H9 (cell line): ENCODE measurements around the gene DNAJB6. TPM values are rescaled to one million over a fixed set of nuclear protein-coding genes. Genes with fewer than 3 reads are reported as not detected.
A peak's percentile ranks its signal among the peaks of the same experiment; 100 is the strongest.

ENCODE experiments used
- DNase-seq: peaks from one replicate; pipeline ENCODE4 v3.0.0-alpha.2; 2017
- H2AFZ ChIP-seq: one replicate; pipeline ENCODE4 v1.6.1; 2013; ENCODE audit warnings: mild to moderate bottlenecking, low read length, control low read depth, moderate library complexity
- H2AK5ac ChIP-seq: 2 replicates; pipeline ENCODE4 v1.6.1; 2013; ENCODE audit warnings: low read length, control low read depth, mixed read lengths; ENCODE audit not compliant: insufficient read length
- H2BK120ac ChIP-seq: one replicate; pipeline ENCODE4 v1.6.1; 2013; ENCODE audit warnings: low read depth, mild to moderate bottlenecking, low read length, control low read depth, inconsistent platforms; ENCODE audit not compliant: poor library complexity, severe bottlenecking
- H2BK12ac ChIP-seq: 2 replicates; pipeline ENCODE4 v1.6.1; 2013; ENCODE audit warnings: low read length, control low read depth, mixed read lengths, low read depth; ENCODE audit not compliant: insufficient read length
- H2BK15ac ChIP-seq: 2 replicates; pipeline ENCODE4 v1.6.1; 2013; ENCODE audit warnings: low read depth, low read length, control low read depth
- H2BK20ac ChIP-seq: one replicate; pipeline ENCODE4 v1.6.1; 2013; ENCODE audit warnings: low read depth, mild to moderate bottlenecking, low read length, control low read depth, inconsistent platforms; ENCODE audit not compliant: poor library complexity, severe bottlenecking
- H2BK5ac ChIP-seq: 2 replicates; pipeline ENCODE4 v1.6.1; 2013; ENCODE audit warnings: low read length, control low read depth, mixed read lengths; ENCODE audit not compliant: insufficient read length
- H3K14ac ChIP-seq: 2 replicates; pipeline ENCODE4 v1.6.1; 2013; ENCODE audit warnings: low read length, control low read depth; ENCODE audit not compliant: insufficient read depth
- H3K18ac ChIP-seq: 2 replicates; pipeline ENCODE4 v1.6.1; 2013; ENCODE audit warnings: low read depth, mild to moderate bottlenecking, mixed read lengths, low read length, control low read depth; ENCODE audit not compliant: insufficient read length
- H3K23ac ChIP-seq: 2 replicates; pipeline ENCODE4 v1.6.1; 2013; ENCODE audit warnings: low read length, control low read depth, mixed read lengths, low read depth; ENCODE audit not compliant: insufficient read length
- H3K23me2 ChIP-seq: 2 replicates; pipeline ENCODE4 v1.6.1; 2013; ENCODE audit warnings: low read depth, mild to moderate bottlenecking, mixed read lengths, low read length, control low read depth; ENCODE audit not compliant: insufficient read length, poor library complexity, severe bottlenecking
- H3K27ac ChIP-seq: 2 replicates; pipeline ENCODE4 v1.5.1; 2013; ENCODE audit warnings: low read length, control low read depth, mixed read lengths, low read depth; ENCODE audit not compliant: insufficient read length
- H3K27me3 ChIP-seq: 2 replicates; pipeline ENCODE4 v1.6.1; 2013; ENCODE audit warnings: low read length, control low read depth, inconsistent platforms; ENCODE audit not compliant: insufficient read depth
- H3K4ac ChIP-seq: 2 replicates; pipeline ENCODE4 v1.6.1; 2013; ENCODE audit warnings: low read depth, mild to moderate bottlenecking, control low read depth, inconsistent platforms, low read length, moderate library complexity
- H3K4me1 ChIP-seq: 2 replicates; pipeline ENCODE4 v1.6.1; 2013; ENCODE audit warnings: low read length, control low read depth, inconsistent platforms; ENCODE audit not compliant: insufficient read depth
- H3K4me2 ChIP-seq: 2 replicates; pipeline ENCODE4 v1.6.1; 2013; ENCODE audit warnings: low read length, control low read depth, mixed read lengths; ENCODE audit not compliant: insufficient read length, insufficient read depth
- H3K56ac ChIP-seq: 2 replicates; pipeline ENCODE4 v1.6.1; 2013; ENCODE audit warnings: low read depth, mild to moderate bottlenecking, mixed read lengths, low read length, control low read depth; ENCODE audit not compliant: insufficient read length
- H3K79me1 ChIP-seq: 2 replicates; pipeline ENCODE4 v1.6.1; 2013; ENCODE audit warnings: low read depth, mild to moderate bottlenecking, moderate library complexity, low read length, control low read depth, inconsistent platforms; ENCODE audit not compliant: insufficient read depth, poor library complexity, severe bottlenecking
- H3K79me2 ChIP-seq: 2 replicates; pipeline ENCODE4 v1.6.1; 2013; ENCODE audit warnings: low read length, control low read depth, inconsistent platforms; ENCODE audit not compliant: insufficient read depth
- H3K9ac ChIP-seq: 2 replicates; pipeline ENCODE4 v1.6.1; 2013; ENCODE audit warnings: low read length, control low read depth, mixed read lengths; ENCODE audit not compliant: insufficient read length; ENCODE audit errors: extremely low read depth
- H3K9me3 ChIP-seq: one replicate; pipeline ENCODE4 v1.6.1; 2013; ENCODE audit warnings: low read depth, low read length, inconsistent platforms; ENCODE audit not compliant: control insufficient read depth
- H3T11ph ChIP-seq: one replicate; pipeline ENCODE4 v1.6.1; 2013; ENCODE audit warnings: mild to moderate bottlenecking, low read length, control low read depth, inconsistent platforms
- H4K20me1 ChIP-seq: one replicate; pipeline ENCODE4 v1.6.1; 2013; ENCODE audit not compliant: control insufficient read depth, insufficient read length, insufficient read depth
- H4K5ac ChIP-seq: 2 replicates; pipeline ENCODE4 v1.6.1; 2013; ENCODE audit warnings: low read depth, mild to moderate bottlenecking, mixed read lengths, low read length, control low read depth; ENCODE audit not compliant: insufficient read length
- H4K8ac ChIP-seq: replicated peaks from 2 replicates; pipeline ENCODE4 v1.6.1; 2013; ENCODE audit warnings: low read length, control low read depth, mixed read lengths, low read depth; ENCODE audit not compliant: insufficient read length
- H4K91ac ChIP-seq: 2 replicates; pipeline ENCODE4 v1.6.1; 2013; ENCODE audit warnings: low read depth, mild to moderate bottlenecking, moderate library complexity, mixed read lengths, low read length, control low read depth; ENCODE audit not compliant: insufficient read length
- H3K27ac Mint-ChIP-seq, 3 experiments: 2 replicates in 2 of 3; 3 replicates in 1 of 3; pipeline ENCODE4 v1.8.0; 2020 to 2021; ENCODE audit warnings: mixed read lengths in 3 of 3, mild to moderate bottlenecking in 1 of 3, moderate library complexity in 1 of 3
- H3K27me3 Mint-ChIP-seq: 2 replicates; pipeline ENCODE4 v1.8.0; 2021; ENCODE audit warnings: low read depth, mild to moderate bottlenecking, moderate library complexity, mixed read lengths
- H3K36me3 Mint-ChIP-seq, 3 experiments: 2 replicates in 2 of 3; 3 replicates in 1 of 3; pipeline ENCODE4 v1.8.0; 2020 to 2021; ENCODE audit warnings: low read depth in 3 of 3, mixed read lengths in 3 of 3; ENCODE audit not compliant: insufficient read depth in 1 of 3
- H3K4me1 Mint-ChIP-seq, 2 experiments: 2 replicates each; pipeline ENCODE4 v1.8.0; 2020; ENCODE audit warnings: mixed read lengths in 2 of 2
- H3K4me3 Mint-ChIP-seq, 2 experiments: 2 replicates in 1 of 2; 3 replicates in 1 of 2; pipeline ENCODE4 v1.8.0; 2020 to 2021; ENCODE audit warnings: mild to moderate bottlenecking in 2 of 2, mixed read lengths in 2 of 2, moderate library complexity in 1 of 2
- H3K9me3 Mint-ChIP-seq, 2 experiments: 2 replicates in 1 of 2; 3 replicates in 1 of 2; pipeline ENCODE4 v1.8.0; 2020; ENCODE audit warnings: mild to moderate bottlenecking in 2 of 2, mixed read lengths in 2 of 2, moderate library complexity in 1 of 2
- CTCF ChIP-seq: fragments of 200-600 bp; sonication (generic); conservative IDR thresholded peaks from 3 replicates; pipeline ENCODE4 v1.8.0; 2021; ENCODE audit warnings: antibody characterized with exemption, mild to moderate bottlenecking
- WGBS: extraction: QIAGEN DNeasy Blood & Tissue Kit; methylation state at CpG from one replicate; pipeline ENCODE4 v1.1.7; 2013; ENCODE audit warnings: missing lambda C conversion rate, low lambda C conversion rate, mixed read lengths; ENCODE audit not compliant: insufficient read length; ENCODE audit errors: extremely low coverage; 5-methylcytosine and 5-hydroxymethylcytosine counted together
- total RNA-seq: library from RNA; stranded (reverse); gene quantifications from 2 replicates; pipeline ENCODE4 v1.2.1, GENCODE V29; 2021

Gene DNAJB6
- total RNA-seq, 1 experiment from 2014 or later = 215 TPM

DNA sequence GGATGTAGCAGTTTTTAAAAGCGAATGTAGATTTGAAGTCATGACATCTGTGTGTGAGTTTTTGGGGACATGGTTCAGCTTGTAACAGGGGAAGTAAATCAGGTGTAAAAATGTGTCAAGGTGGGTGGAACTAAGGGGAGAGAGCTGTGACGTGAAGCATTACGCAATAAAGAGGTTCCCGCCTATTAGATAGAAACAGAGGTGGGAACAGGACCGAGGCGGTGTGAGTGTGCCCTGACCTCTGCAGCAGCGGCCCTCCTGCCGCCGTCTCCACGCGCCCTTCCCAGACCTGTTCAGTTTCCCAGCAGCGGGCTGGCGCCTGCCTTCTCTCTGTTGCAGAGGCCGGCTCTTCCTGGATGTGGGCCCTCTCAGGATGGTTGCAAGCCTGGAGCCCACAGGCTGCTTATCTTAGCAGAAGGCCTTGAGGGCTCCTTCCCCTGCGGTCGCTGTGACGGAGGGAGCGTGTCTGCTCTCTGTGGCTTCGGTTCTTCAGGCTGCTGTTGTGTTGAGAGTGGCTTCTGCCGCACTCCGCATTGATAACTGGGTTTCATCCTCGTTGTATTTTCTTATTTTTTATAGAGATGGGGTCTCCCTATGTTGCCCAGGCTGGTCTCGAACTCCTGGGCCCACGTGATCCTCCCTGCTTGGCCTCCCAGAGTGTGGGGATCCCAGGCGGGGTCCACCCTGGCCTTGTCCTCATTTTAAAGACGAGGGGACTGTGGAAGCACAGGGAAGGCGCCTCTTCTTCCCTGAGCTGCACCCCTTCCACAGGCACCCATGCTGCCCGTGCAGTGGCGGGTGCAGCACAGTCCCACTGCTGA lies 65.0 kb downstream of the DNAJB6 start:
- H3K23me2 ChIP-seq = no peaks in the 10 kb centered on the region
- H3T11ph ChIP-seq = no peak overlapping the region
- H4K20me1 ChIP-seq = no peaks in the 10 kb centered on the region
- Mint-ChIP-seq H3K4me1 (peaks cover 8 to 10% of the 10 kb centered on the region in 2 experiments), H3K36me3 (peaks cover 28 to 63% (median 44%) of the 10 kb centered on the region in 3 experiments), H3K9me3 (no peaks in the 10 kb centered on the region), H3K27me3 (no peaks in the 10 kb centered on the region), H3K4me3 (no peak overlapping the region; a peak in 1 of 5 replicates), H3K27ac (peak overlapping the region in 2 of 3 experiments; percentile 15 to 59; a peak in 2 of 7 replicates)
- no peak overlapping the region for H2AFZ ChIP-seq
- H3K23ac ChIP-seq = no peak overlapping the region
- no peak overlapping the region for H4K5ac ChIP-seq
- no peak for TF ChIP-seq CTCF
- H2BK120ac ChIP-seq = no peak overlapping the region
- no peaks in the 10 kb centered on the region for H3K27me3 ChIP-seq
- H3K18ac ChIP-seq = no peak overlapping the region
- no peak overlapping the region for H2BK20ac ChIP-seq
- no peak overlapping the region for H2BK15ac ChIP-seq
- H3K4me1 ChIP-seq = no peaks in the 10 kb centered on the region
- H3K4ac ChIP-seq = no peak overlapping the region
- no peak overlapping the region for H4K8ac ChIP-seq
- H3K9ac ChIP-seq = no peak overlapping the region
- H2BK12ac ChIP-seq = no peak overlapping the region
- H3K4me2 ChIP-seq = no peak overlapping the region
- H3K79me2 ChIP-seq = peaks cover 8% of the 10 kb centered on the region; the same call in 1 of the 2 replicates
- H3K27ac ChIP-seq = no peak overlapping the region
- peaks cover 6% of the 10 kb centered on the region for H3K79me1 ChIP-seq
- no peak overlapping the region for H2AK5ac ChIP-seq
- H4K91ac ChIP-seq = no peak overlapping the region
- H3K14ac ChIP-seq = no peak overlapping the region
- DNase-seq = no peak
- no CpG with 5 or more reads among the region's 29 CpGs for WGBS
- H3K9me3 ChIP-seq = no peaks in the 10 kb centered on the region
- no peak overlapping the region for H2BK5ac ChIP-seq
- H3K56ac ChIP-seq = no peak overlapping the region
